HG02623 (cell line): ENCODE data around the gene DAPL1.
"Not testable (repeated sequence)": the region's sequence is repeated elsewhere in the genome, so short reads cannot be mapped to it uniquely, and the experiment has no call there.

ENCODE experiments used
- ATAC-seq: cut with Tn5 transposase; IDR thresholded peaks from one replicate; pipeline ENCODE4 v1.9.1; 2021; ENCODE audit warnings: moderate library complexity; ENCODE audit not compliant: unreplicated experiment

DAPL1 gene

DNA sequence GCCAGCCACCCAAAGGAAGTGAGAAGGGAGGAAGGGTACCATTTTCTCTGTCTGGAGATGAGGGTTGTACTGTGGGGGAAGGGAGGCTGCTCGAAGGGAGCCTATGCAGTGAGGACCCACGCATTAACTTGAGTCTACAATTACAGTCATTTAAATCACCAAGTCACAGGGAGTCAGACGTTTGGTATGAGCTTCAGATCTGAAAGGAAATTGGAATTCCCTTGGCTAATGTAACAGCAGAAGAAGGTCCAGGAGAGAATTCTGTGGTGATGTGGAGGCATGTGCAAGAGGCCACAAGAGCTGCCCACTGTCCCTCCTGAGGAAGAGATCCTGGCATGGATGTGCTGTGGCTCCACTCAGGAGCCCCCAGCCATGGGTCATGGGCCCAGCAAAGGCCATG is 22.5 kb downstream of the DAPL1 start:
- no peak for ATAC-seq

DNA sequence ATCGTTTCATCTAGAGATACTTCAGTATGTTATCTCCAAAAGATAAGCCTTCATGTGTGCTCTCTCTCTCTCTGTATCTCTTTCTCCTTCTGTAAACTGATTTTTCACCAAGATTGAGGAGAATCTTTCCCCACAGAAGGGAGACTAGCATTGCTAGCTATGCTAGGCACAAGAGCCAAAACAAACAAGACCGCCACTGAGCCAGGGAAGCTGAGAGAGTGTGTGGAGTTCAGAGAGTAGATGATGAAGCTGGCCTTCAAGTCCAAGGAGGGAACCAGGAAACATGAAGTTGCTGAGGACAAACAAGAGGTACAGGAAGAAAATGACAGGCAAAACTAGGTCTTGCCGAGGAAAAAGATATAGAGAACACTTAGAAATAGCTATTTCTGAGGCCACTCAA is 23.4 kb downstream of the DAPL1 start:
- no peak for ATAC-seq

DNA sequence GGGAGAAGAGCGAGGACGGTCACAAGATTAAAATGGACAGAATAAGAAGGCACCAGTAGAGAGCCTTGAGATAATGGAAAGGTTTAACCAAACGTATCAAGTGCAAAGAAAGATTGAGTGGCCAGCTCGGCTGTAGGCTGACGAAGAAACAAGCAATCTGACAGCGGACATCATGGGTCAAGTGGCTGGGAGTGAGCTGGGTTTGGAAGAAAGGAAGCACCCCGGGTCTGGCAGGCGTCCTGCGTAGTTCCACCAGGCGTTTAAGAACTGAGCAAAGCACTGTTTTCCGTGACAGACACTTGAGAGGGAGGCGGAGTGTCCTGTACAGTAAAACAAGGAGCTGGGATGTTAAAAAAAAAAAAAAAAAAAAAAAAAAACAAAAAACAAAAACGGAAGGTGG is 27.1 kb downstream of the DAPL1 start:
- ATAC-seq, result no peak

- ATAC-seq, result no peak
These were observed 28.5 kb downstream of the DAPL1 start for GRCh38 chr2:158823486-158824237.

- ATAC-seq, result no peak
These were observed 29.9 kb downstream of the DAPL1 start for GRCh38 chr2:158825021-158825420.

DNA sequence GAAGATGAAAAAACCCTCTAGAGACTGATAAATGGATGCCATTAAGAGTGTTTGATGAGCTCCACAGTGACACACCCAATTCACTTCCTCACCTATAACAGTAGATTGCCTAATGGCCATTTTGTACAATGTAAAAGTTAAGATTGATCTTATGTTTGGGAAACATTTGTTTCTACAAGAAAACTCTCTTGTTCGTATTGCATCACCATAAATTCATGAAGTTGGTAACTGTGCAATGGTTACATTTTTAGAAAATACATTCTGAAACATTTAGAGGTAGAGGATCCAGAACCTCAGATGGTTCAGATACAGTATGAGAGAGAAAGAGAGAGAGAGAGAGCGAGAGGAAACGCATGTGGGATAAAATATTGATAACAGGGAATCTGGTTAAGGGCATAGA is 31.8 kb downstream of the DAPL1 start:
- ATAC-seq, result no peak

GRCh38 chr2:158828378-158829164 is 33.5 kb downstream of the DAPL1 start:
- no peak for ATAC-seq

DNA sequence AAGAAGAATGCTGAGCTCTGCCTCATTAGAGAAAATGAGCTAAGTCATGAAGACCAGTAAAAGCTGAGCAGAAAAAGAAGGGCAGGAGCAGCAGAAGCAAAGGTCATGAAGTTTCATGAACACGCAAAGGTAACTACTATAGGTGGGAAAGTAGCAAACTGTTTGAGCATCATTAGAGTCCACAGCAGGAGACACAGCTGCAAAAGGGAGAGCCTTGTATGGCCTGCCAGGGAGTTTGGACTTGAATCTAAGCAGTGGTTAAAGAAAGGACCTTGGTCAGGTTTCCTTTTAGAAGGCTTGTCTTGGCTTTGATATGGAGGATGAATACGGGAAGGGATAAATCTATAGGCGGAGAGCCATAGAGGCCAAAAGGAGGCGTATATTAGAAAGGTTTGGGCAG is 34.0 kb downstream of the DAPL1 start:
- ATAC-seq, result no peak

DNA sequence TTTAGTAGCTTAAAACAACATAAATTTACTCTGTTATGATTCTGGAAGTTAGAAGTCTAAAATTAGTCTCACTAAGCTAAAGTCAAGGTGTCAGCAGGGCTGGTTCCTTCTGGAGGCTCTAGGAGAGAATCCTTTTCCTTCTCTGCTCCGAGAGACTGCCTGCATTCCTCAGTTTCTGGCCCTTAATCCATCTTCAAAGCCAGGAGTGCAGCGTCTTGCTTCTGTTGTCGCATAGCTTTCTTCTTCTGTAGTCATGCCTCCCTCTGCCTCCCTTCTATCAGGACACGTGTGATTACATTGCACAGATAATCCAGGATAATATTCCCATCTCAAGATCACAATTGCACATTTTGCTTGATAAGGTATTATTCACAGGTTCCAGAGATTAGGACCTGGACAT is 35.1 kb downstream of the DAPL1 start:
- ATAC-seq, result no peak

GRCh38 chr2:158835431-158835830 is 40.3 kb downstream of the DAPL1 start:
- no peak for ATAC-seq

GRCh38 chr2:158837645-158838044 is 42.5 kb downstream of the DAPL1 start:
- no peak for ATAC-seq

DNA sequence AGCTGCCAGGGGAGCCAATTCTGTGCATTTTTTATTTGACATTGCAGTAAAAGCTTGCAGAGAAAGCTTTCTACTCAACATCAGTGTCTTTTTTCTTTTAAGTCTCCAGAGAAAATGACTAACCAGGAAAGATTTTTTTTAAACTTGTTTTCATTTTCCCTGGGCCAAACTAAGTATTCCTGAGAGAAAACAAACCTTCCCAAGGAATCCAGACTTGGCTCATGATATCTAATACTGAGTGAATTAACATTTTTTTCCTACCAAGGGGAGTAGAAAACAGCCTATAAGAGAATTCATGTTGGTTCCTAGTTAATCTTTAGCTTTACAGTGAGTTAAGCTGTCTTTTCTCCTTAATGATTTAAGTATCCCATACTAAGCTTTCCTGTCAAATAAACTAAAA is 46.7 kb downstream of the DAPL1 start:
- ATAC-seq, result no peak

DNA sequence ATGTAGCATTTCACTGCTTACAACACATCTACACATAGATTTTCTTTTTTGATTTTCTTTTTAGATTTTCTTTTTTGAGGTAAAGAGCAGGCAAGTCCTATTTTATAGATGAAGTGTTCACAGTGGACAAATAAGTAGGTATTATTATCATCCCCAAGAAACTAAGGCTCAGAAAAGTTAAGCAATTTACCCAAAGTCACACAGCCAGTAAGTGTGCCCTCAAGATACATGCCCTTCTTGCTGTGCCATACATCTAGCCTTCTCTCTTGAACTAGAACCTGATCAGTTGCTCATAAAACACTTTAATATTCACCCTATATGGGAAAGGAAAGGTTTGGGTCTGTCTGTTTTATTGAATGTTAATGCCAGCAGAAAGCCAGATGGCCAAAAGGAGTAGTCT is 50.3 kb downstream of the DAPL1 start:
- ATAC-seq, result no peak

DNA sequence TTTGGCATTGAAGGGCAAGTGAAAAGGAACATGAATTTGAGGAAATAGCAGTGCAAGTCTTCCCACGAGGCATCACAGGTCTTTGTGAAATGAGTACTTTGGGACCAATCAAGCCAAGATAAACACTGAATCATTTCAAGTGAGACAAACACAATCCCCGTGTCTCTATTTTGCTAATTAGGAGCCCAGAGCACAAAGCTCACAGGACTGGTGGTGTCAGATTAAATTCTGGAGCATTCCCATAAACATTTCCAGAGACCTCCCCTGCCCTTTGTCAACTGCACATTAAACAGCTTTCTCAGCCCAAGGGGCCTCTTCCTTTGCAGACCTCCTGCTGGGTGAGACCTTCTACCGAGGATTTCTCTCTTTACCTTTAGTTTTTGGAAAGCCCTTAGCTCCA is 50.7 kb downstream of the DAPL1 start:
- ATAC-seq, result no peak

- not testable (repeated sequence) for ATAC-seq
These were observed 52.4 kb downstream of the DAPL1 start for GRCh38 chr2:158847526-158847925.

GRCh38 chr2:158848031-158848970 is 53.2 kb downstream of the DAPL1 start:
- not testable (repeated sequence) for ATAC-seq

DNA sequence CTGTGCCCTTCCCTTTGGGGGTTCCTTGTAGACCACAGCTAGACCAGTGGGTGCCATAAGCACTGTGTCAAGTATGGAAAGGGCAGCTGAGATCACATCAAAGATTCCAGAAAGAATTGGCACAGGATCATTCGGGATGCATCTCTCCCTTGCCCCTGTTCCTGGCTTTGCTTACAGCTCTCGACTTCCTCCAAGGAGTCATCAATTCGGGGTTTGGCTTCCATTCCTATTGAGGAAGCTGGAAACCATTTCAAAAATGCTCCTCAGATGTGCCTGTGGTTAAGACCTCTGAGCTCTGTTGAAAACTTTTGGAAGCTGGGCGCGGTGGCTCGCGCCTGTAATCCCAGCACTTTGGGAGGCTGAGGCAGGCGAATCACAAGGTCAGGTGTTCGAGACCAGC is 65.1 kb downstream of the DAPL1 start:
- not testable (repeated sequence) for ATAC-seq

GRCh38 chr2:158861626-158862025 is 66.5 kb downstream of the DAPL1 start:
- ATAC-seq, result not testable (repeated sequence)

DNA sequence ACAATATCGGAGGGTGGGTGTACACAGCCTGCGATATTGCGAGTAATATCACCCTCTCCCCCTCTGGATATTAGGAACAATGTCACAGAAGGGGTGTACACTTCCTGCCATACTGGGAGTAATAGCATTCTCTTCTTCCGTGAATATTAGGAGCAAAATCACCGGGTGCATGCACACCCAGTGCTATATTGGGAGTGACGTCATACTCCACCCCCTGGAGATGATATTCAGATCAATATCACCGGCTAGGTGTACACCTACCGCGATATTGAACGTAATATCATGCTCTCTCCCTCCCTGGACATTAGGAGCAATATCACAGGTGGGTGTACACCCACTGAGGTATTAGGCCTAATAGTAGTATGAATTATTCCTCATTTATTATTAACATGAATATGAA is 70.4 kb downstream of the DAPL1 start:
- not testable (repeated sequence) for ATAC-seq
